Measurements from ENCODE around the gene UBD. TPM values are rescaled to one million over a fixed set of nuclear protein-coding genes. Genes with fewer than 3 reads are reported as not detected.
A peak's percentile ranks its signal among the peaks of the same experiment; 100 is the strongest.

Gene UBD
- total RNA-seq: 0.94 and 4.3 TPM in 2 replicates

DNA sequence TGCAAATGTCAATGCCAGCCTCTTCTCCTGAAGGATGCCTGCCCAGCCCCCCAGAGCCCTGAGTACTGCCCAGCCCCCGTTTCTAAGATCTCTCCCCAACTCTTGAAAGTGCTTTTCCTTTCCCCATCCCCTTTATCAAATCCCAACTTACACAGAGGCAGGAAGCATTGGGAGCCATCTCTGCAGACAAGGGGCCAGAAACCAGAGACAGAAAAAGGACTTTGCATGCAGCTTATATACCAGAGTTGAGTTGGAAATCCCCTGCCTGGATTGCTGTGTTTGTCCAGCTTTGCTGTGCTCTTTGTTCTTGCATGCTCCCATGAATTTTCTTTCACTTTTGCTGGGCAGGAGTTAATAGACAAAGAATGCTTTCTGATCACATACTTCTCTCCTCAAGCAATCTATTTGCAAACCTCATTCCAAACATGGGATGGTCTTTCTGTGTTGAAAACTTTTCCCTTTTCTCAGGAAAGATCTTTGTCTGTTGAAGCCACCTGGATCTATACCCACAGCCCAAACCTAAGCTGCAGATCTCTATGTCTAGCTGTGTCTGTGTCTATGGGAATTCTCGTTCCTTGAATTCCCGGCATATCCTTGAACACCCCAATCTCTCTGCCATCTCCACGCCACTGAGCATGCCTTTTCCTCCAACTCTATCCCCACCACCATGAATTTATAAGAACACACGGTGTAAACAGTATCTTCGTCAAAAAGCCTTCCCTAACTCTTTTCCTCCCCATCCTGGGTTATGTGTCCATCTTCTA is at the start of gene UBD:
TSS of gene UBD (minus strand) at position 209 of the 764 bp plus-strand sequence. CDS start at position 178, 31 bp downstream.
- DNase-seq (ENCODE audit: low read depth): no peak
- no peak within 1 kb of the TSS for H3K4me3 ChIP-seq (ENCODE audit: low read depth, low read length)
- no peak for TF ChIP-seq CTCF (conservative IDR thresholded peaks at IDR 0.05; ENCODE audit: low read depth, low read length)

GRCh38 chr6:29608131-29608530 is 48.6 kb upstream of the UBD start:
- no peak for DNase-seq (ENCODE audit: low read depth)
- no peak overlapping the region for H3K4me3 ChIP-seq (ENCODE audit: low read depth, low read length)
- TF ChIP-seq CTCF (conservative IDR thresholded peaks at IDR 0.05; ENCODE audit: low read depth, low read length): no peak

DNA sequence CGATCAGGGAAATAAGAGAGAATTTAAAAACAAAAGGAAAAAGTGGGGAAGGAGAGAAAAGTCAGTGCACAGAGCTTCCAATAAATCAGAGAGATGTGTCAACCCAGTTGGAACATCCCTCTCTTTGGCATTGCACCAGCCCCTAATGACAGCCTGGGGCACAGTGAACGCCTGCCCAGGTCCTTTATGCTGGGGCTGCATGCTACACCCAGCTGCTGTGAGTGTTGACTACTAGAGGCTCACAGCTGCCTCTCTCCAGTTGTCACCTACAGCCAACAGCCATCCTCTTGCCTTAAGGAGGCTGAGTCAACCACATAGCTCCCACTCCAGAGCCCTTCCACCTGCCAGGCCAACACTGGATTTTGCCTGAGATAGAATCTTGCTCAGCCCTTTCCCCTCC is 44.4 kb upstream of the UBD start:
- DNase-seq (ENCODE audit: low read depth): no peak
- no peak overlapping the region for H3K4me3 ChIP-seq (ENCODE audit: low read depth, low read length)
- TF ChIP-seq CTCF (conservative IDR thresholded peaks at IDR 0.05; ENCODE audit: low read depth, low read length): no peak

DNA sequence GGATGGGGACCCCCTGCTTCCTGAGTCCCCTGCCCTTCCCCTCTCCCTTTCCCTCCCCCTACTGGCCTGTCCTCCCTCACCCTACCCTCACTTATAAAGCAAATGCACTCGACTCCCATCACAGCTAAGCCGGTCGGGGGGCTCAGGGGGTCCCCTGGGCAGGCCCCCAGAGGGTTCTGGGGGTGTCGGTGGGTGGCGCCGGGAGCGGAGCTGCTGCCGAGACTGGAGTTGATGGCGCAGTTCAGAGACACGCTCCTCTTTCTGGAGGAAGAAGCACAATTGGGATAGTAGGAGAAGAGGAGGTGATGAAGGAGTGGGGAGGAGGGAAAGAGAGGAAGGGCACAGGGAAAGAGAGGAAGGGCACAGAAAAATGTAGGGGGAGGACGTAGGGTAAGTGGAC is 43.9 kb upstream of the UBD start:
- no peak overlapping the region for H3K4me3 ChIP-seq (ENCODE audit: low read depth, low read length)
- TF ChIP-seq CTCF (conservative IDR thresholded peaks at IDR 0.05; ENCODE audit: low read depth, low read length): no peak
- DNase-seq (ENCODE audit: low read depth): no peak

- H3K4me3 ChIP-seq (ENCODE audit: low read depth, low read length): no peak overlapping the region
- DNase-seq (ENCODE audit: low read depth): no peak
- TF ChIP-seq CTCF (conservative IDR thresholded peaks at IDR 0.05; ENCODE audit: low read depth, low read length): peak; percentile 32
Observed at GRCh38 chr6:29602564-29603361, 43.2 kb upstream of the UBD start.

DNA sequence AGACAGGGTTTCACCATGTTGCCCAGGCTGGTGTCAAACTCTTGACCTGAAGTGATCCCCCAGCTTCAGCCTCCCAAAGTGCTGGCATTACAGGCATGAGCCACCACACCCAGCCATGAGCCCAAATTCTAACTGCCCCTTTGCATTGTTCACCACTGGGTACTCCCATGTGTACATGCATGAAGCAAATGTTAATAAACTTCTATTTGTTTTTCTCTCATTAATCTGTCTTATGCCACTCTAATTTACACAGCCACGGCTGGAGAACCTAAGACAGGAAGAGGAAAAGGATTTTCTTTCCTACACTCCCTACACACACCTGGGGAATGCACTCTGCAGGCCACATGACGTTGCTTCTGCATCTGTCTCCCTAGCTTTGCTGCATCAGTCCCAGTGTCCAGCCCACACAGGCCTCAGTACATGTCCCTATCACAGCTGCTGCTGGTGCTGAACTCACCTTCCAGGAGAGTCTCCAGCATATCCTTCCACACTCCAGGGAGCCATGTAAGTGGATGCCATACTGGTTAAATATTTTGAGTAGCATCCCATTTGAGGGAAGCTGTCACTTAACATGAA is 38.7 kb upstream of the UBD start:
- no peak for DNase-seq (ENCODE audit: low read depth)
- no peak for TF ChIP-seq CTCF (conservative IDR thresholded peaks at IDR 0.05; ENCODE audit: low read depth, low read length)
- H3K4me3 ChIP-seq (ENCODE audit: low read depth, low read length): no peak overlapping the region
